Measurements from ENCODE around the gene PTGDS. TPM values are rescaled to one million over a fixed set of nuclear protein-coding genes. Genes with fewer than 3 reads are reported as not detected.

The PTGDS gene
- total and polyA plus RNA-seq, 10 of the 15 experiments (the other 5 are each of a cell fraction or from before 2014, with no cell fraction given): not detected

DNA sequence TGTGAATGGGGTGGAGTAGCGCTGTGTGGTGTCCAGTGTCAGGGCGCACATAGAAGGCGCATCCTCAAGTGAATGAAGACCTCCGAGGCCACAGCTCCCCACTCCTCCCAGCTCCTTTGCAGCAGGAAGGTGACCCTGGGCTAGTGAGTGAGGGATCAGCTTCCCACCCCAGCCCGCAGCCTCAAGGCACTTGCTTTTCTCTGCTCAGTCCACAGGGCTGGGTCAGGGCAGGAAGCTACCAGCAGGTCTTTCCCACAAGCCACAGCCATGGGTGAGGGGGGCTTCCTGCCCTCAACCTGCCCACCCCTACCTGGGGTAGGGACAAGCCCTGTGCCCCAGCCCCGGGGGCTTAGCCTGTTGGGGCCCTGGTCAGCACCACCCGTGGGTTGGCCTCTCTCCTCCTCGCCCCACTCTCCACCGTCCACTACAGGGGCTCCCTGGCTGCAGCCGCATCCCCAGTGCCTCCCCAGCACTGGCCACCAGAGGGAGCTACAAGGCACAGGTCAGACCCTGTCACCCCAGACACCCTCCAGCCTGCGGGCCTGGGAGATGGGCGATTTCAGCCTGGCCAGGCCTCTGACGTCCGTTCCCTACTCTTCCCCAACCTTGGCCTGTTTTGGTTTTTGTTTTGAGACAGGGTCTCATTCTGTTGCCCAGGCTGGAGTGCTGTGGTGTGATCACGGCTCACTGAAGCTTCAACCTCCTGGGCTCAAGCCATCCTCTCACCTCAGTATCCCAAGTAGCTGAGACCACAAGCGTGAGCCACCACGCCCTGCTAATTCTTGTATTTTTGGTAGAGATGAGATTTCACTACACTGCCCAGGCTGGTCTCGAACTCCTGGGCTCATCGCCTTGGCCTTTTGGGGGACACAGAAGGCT, 52.0 kb downstream of the PTGDS start (continued):
- TF ChIP-seq, protein P1, sequence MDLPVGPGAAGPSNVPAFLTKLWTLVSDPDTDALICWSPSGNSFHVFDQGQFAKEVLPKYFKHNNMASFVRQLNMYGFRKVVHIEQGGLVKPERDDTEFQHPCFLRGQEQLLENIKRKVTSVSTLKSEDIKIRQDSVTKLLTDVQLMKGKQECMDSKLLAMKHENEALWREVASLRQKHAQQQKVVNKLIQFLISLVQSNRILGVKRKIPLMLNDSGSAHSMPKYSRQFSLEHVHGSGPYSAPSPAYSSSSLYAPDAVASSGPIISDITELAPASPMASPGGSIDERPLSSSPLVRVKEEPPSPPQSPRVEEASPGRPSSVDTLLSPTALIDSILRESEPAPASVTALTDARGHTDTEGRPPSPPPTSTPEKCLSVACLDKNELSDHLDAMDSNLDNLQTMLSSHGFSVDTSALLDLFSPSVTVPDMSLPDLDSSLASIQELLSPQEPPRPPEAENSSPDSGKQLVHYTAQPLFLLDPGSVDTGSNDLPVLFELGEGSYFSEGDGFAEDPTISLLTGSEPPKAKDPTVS (IDR thresholded peaks at IDR 0.05; ENCODE audit: low read depth, low read length): no peak
- TF ChIP-seq HDAC2 (IDR thresholded peaks at IDR 0.05): no peak
- TF ChIP-seq NFYA (IDR thresholded peaks at IDR 0.05; ENCODE audit: borderline replicate concordance, low read depth, low read length): no peak
- no peak for TF ChIP-seq RCOR1 (conservative IDR thresholded peaks at IDR 0.05; ENCODE audit: low read depth, low read length)
- no peak for TF ChIP-seq PAX5 (IDR thresholded peaks at IDR 0.05; ENCODE audit: borderline replicate concordance, low read depth, low read length)
- TF ChIP-seq MYC (IDR thresholded peaks at IDR 0.05; ENCODE audit: insufficient read depth, insufficient read length, insufficient replicate concordance, low read length, severe bottlenecking): no peak
- no peak for TF ChIP-seq ZSCAN29 (IDR thresholded peaks at IDR 0.05)
- TF ChIP-seq SMC3 (IDR thresholded peaks at IDR 0.05; ENCODE audit: borderline replicate concordance, low read length): peak; percentile 45; the same call in 1 of the 2 replicates
- TF ChIP-seq FOS (IDR thresholded peaks at IDR 0.05; ENCODE audit: borderline replicate concordance, extremely low read depth, insufficient read length): no peak
- no peak for TF ChIP-seq KLF5 (IDR thresholded peaks at IDR 0.05; ENCODE audit: partially characterized antibody)
- TF ChIP-seq EZH2 (IDR thresholded peaks at IDR 0.05; ENCODE audit: borderline replicate concordance, control insufficient read depth, low read depth, low read length): no peak
- no peak for TF ChIP-seq TCF3 (IDR thresholded peaks at IDR 0.05; ENCODE audit: borderline replicate concordance, insufficient read depth, low read depth, low read length)
- peak; percentile 35; the same call in 1 of the 2 replicates for TF ChIP-seq GATAD2B (conservative IDR thresholded peaks at IDR 0.05; ENCODE audit: low read depth)
- TF ChIP-seq EP300 (IDR thresholded peaks at IDR 0.05; ENCODE audit: borderline replicate concordance in 1 of 2, control insufficient read depth in 1 of 2, low read depth in 2 of 2, low read length in 2 of 2): no peak
- no peak for TF ChIP-seq ASH2L (IDR thresholded peaks at IDR 0.05; ENCODE audit: borderline replicate concordance, low read depth)
- no peak for TF ChIP-seq YY1 (IDR thresholded peaks at IDR 0.05; ENCODE audit: low read depth, low read length)
- TF ChIP-seq, protein P2, sequence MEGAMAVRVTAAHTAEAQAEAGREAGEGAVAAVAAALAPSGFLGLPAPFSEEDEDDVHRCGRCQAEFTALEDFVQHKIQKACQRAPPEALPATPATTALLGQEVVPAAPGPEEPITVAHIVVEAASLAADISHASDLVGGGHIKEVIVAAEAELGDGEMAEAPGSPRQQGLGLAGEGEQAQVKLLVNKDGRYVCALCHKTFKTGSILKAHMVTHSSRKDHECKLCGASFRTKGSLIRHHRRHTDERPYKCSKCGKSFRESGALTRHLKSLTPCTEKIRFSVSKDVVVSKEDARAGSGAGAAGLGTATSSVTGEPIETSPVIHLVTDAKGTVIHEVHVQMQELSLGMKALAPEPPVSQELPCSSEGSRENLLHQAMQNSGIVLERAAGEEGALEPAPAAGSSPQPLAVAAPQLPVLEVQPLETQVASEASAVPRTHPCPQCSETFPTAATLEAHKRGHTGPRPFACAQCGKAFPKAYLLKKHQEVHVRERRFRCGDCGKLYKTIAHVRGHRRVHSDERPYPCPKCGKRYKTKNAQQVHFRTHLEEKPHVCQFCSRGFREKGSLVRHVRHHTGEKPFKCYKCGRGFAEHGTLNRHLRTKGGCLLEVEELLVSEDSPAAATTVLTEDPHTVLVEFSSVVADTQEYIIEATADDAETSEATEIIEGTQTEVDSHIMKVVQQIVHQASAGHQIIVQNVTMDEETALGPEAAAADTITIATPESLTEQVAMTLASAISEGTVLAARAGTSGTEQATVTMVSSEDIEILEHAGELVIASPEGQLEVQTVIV (IDR thresholded peaks at IDR 0.05; ENCODE audit: borderline replicate concordance, partially characterized antibody): no peak
- no peak for TF ChIP-seq IRF4 (IDR thresholded peaks at IDR 0.05; ENCODE audit: low read depth, low read length)
- no peak for TF ChIP-seq ETV6 (conservative IDR thresholded peaks at IDR 0.05 in 1 of 2, IDR thresholded peaks at IDR 0.05 in 1 of 2; ENCODE audit: borderline replicate concordance in 1 of 2, low read depth in 1 of 2)
- TF ChIP-seq SP1 (IDR thresholded peaks at IDR 0.05; ENCODE audit: low read depth, low read length): peak; percentile 10
- TF ChIP-seq BHLHE40 (IDR thresholded peaks at IDR 0.05; ENCODE audit: borderline replicate concordance in 1 of 2, low read depth in 2 of 2, low read length in 1 of 2): peak in 1 of 2 experiments; percentile 37; a peak in 1 of 4 replicates
- TF ChIP-seq BACH1 (IDR thresholded peaks at IDR 0.05; ENCODE audit: borderline replicate concordance): 0 out of 2 replicates have a peak, but pooled peaks have one; percentile 37
- no peak for TF ChIP-seq TBL1XR1 (IDR thresholded peaks at IDR 0.05; ENCODE audit: low read depth, low read length)
